Fibroblast of lung (primary cell): ENCODE measurements around the gene TEX261. TPM values are rescaled to one million over a fixed set of nuclear protein-coding genes. Genes with fewer than 3 reads are reported as not detected.

ENCODE experiments used
- DNase-seq, 2 donors: peaks; one replicate each; pipeline versions ENCODE4 v3.0.0 to v3.0.0-alpha.2; 2010; ENCODE audit warnings: low read depth in 2 of 2
- H2AFZ ChIP-seq: 2 replicates; pipeline ENCODE4 v1.5.1; 2012; ENCODE audit warnings: low read length, control low read depth, inconsistent platforms
- H3K27ac ChIP-seq: 2 replicates; pipeline ENCODE4 v1.5.1; 2011; ENCODE audit warnings: low read length, control low read depth; ENCODE audit not compliant: insufficient read depth
- H3K27me3 ChIP-seq: 2 replicates; pipeline ENCODE4 v1.5.1; 2011; ENCODE audit warnings: mild to moderate bottlenecking, low read length; ENCODE audit not compliant: control insufficient read depth, insufficient read depth
- H3K36me3 ChIP-seq: 2 replicates; pipeline ENCODE4 v1.5.1; 2011; ENCODE audit warnings: low read length; ENCODE audit not compliant: control insufficient read depth, insufficient read depth
- H3K4me1 ChIP-seq: 2 replicates; pipeline ENCODE4 v1.5.1; 2011; ENCODE audit warnings: low read length; ENCODE audit not compliant: control insufficient read depth, insufficient read depth; ENCODE audit errors: extremely low read depth
- H3K4me2 ChIP-seq: 2 replicates; pipeline ENCODE4 v1.5.1; 2011; ENCODE audit warnings: low read length, control low read depth; ENCODE audit not compliant: insufficient read depth; ENCODE audit errors: extremely low read depth
- H3K4me3 ChIP-seq, 4 experiments: fragments of 200-600 bp in 1 of 4; sonication (generic) in 1 of 4; replicated peaks in 1 of 4; 2 replicates each; pipeline ENCODE4 v1.5.1; 2011 to 2016; ENCODE audit warnings: low read length in 4 of 4, low read depth in 3 of 4, mild to moderate bottlenecking in 3 of 4, control low read depth in 2 of 4, inconsistent platforms in 1 of 4, mixed read lengths in 1 of 4; ENCODE audit not compliant: insufficient read depth in 1 of 4; ENCODE audit errors: control extremely low read depth in 1 of 4
- H3K79me2 ChIP-seq: 2 replicates; pipeline ENCODE4 v1.5.1; 2012; ENCODE audit warnings: mild to moderate bottlenecking, low read length, inconsistent platforms; ENCODE audit not compliant: control insufficient read depth, insufficient read depth
- H3K9ac ChIP-seq: 2 replicates; pipeline ENCODE4 v1.5.1; 2011; ENCODE audit warnings: mild to moderate bottlenecking, low read length, control low read depth; ENCODE audit not compliant: insufficient read depth
- H3K9me3 ChIP-seq: 2 replicates; pipeline ENCODE4 v1.5.1; 2012; ENCODE audit warnings: low read depth, low read length; ENCODE audit not compliant: control insufficient read depth, insufficient read depth
- H4K20me1 ChIP-seq: 2 replicates; pipeline ENCODE4 v1.5.1; 2011; ENCODE audit warnings: low read length; ENCODE audit not compliant: control insufficient read depth, insufficient read depth; ENCODE audit errors: extremely low read depth
- CTCF ChIP-seq, 2 donors: IDR thresholded peaks in 1 of 2; conservative IDR thresholded peaks in 1 of 2; 1 replicate in 1 of 2; 2 replicates in 1 of 2; pipeline ENCODE4 v1.5.1; 2011 to 2012; ENCODE audit warnings: low read length in 2 of 2, control low read depth in 1 of 2, inconsistent platforms in 1 of 2, low read depth in 1 of 2, mild to moderate bottlenecking in 1 of 2
- EZH2 ChIP-seq: IDR thresholded peaks from 2 replicates; pipeline ENCODE4 v1.5.1; 2012; ENCODE audit warnings: low read length, control low read depth, mild to moderate bottlenecking; ENCODE audit errors: missing control alignments
- polyA plus RNA-seq, 2 donors: library from polyadenylated mRNA; depleted of rRNA in 1 of 2; stranded (reverse) in 1 of 2; unstranded in 1 of 2; fragments of >200 nt; gene quantifications; 2 replicates each; pipeline ENCODE4 v1.2.1, GENCODE V29; 2011 to 2012; ENCODE audit warnings: missing spikeins in 1 of 2
- total RNA-seq: library from RNA; depleted of rRNA; stranded (reverse); fragments of >200 nt; gene quantifications from 2 replicates; pipeline ENCODE4 v1.2.1, GENCODE V29; 2014

The TEX261 gene
- total and polyA plus RNA-seq, 2 donors (not counting 1 experiment from before 2014, with no cell fraction given), result 33.0 to 72.6 TPM

- Histone ChIP-seq H3K36me3 (peaks cover 10% of the 10 kb centered on the region), H3K4me3 (no peak overlapping the region), H3K79me2 (peaks cover under 1% of the 10 kb centered on the region), H3K9ac (no peak overlapping the region), H3K27me3 (no peaks in the 10 kb centered on the region), H3K4me2 (no peak overlapping the region), H3K27ac (no peak overlapping the region), H4K20me1 (no peaks in the 10 kb centered on the region), H3K9me3 (no peaks in the 10 kb centered on the region), H3K4me1 (no peaks in the 10 kb centered on the region), H2AFZ (no peak overlapping the region)
- DNase-seq, result no peak
- TF ChIP-seq CTCF (conservative IDR thresholded peaks at IDR 0.05 in 1 of 2, IDR thresholded peaks at IDR 0.05 in 1 of 2; ENCODE audit: low read depth in 1 of 2, low read length in 2 of 2), result no peak
- TF ChIP-seq EZH2, result no peak
Observed at GRCh38 chr2:70986499-70987189, 8.0 kb downstream of the TEX261 start.

- no peak overlapping the region for H2AFZ ChIP-seq
- no peak for TF ChIP-seq CTCF (conservative IDR thresholded peaks at IDR 0.05 in 1 of 2, IDR thresholded peaks at IDR 0.05 in 1 of 2; ENCODE audit: low read depth in 1 of 2, low read length in 2 of 2)
- no peak for TF ChIP-seq EZH2
- H3K36me3 ChIP-seq, result peaks cover 10% of the 10 kb centered on the region
Observed at GRCh38 chr2:70985956-70986355, 8.7 kb downstream of the TEX261 start.

GRCh38 chr2:70985283-70985688, 9.4 kb downstream of the TEX261 start:
- Histone ChIP-seq H3K36me3 (peaks cover 8% of the 10 kb centered on the region), H3K4me3 (no peak overlapping the region), H3K4me2 (no peak overlapping the region), H3K79me2 (no peaks in the 10 kb centered on the region), H3K27ac (no peak overlapping the region), H3K9me3 (no peaks in the 10 kb centered on the region), H4K20me1 (no peaks in the 10 kb centered on the region), H2AFZ (no peak overlapping the region), H3K27me3 (no peaks in the 10 kb centered on the region), H3K9ac (no peak overlapping the region), H3K4me1 (no peaks in the 10 kb centered on the region)
- TF ChIP-seq CTCF (conservative IDR thresholded peaks at IDR 0.05 in 1 of 2, IDR thresholded peaks at IDR 0.05 in 1 of 2; ENCODE audit: low read depth in 1 of 2, low read length in 2 of 2) (no peak), EZH2 (no peak)
- DNase-seq, result no peak

More at GRCh38 chr2:70985956-70986355, 8.7 kb downstream of the TEX261 start:
- DNase-seq, result no peak
- Histone ChIP-seq H3K27me3 (no peaks in the 10 kb centered on the region), H3K9ac (no peak overlapping the region), H4K20me1 (no peaks in the 10 kb centered on the region), H3K79me2 (no peaks in the 10 kb centered on the region), H3K27ac (no peak overlapping the region), H3K9me3 (no peaks in the 10 kb centered on the region), H3K4me3 (no peak overlapping the region), H3K4me2 (no peak overlapping the region), H3K4me1 (no peaks in the 10 kb centered on the region)
